Activated CD8-positive, alpha-beta T cell treated with anti-CD3 and anti-CD28 coated beads, Interleukin-2, amount 10 ng/mL, durations not matched to agents 7 days and 5 days (primary cell): ENCODE data around the gene P4HB. TPM values are rescaled to one million over a fixed set of nuclear protein-coding genes. Genes with fewer than 3 reads are reported as not detected.

Source experiments
- ATAC-seq: fragments of 150-1000 bp; cut with Tn5 transposase; one replicate; pipeline ENCODE4 v1.10.0; 2021; ENCODE audit warnings: moderate library complexity
- CTCF ChIA-PET: fragments of 350-600 bp; sonication (Branson Sonifier 250); formaldehyde crosslinking; loops from one replicate; lab custom pipeline; 2021; ENCODE audit warnings: antibody characterized with exemption; lab: Charles Lee
- POLR2A ChIA-PET: fragments of 350-600 bp; sonication (Branson Sonifier 250); formaldehyde crosslinking; loops from one replicate; lab custom pipeline; 2021; ENCODE audit warnings: antibody characterized with exemption; lab: Charles Lee
- DNase-seq: peaks from one replicate; pipeline ENCODE4 v3.0.0-alpha.2; 2020
- H3K27ac Mint-ChIP-seq: one replicate; pipeline ENCODE4 v1.8.0; 2021; ENCODE audit warnings: mild to moderate bottlenecking, mixed read lengths
- H3K27me3 Mint-ChIP-seq: one replicate; pipeline ENCODE4 v1.8.0; 2021; ENCODE audit warnings: low read depth, mixed read lengths
- H3K36me3 Mint-ChIP-seq: one replicate; pipeline ENCODE4 v1.8.0; 2021; ENCODE audit warnings: low read depth, mixed read lengths
- H3K4me1 Mint-ChIP-seq: one replicate; pipeline ENCODE4 v1.8.0; 2021; ENCODE audit warnings: low read depth, mixed read lengths
- H3K4me3 Mint-ChIP-seq: one replicate; pipeline ENCODE4 v1.8.0; 2021; ENCODE audit warnings: mild to moderate bottlenecking, mixed read lengths
- H3K9me3 Mint-ChIP-seq: one replicate; pipeline ENCODE4 v1.8.0; 2022; ENCODE audit warnings: mixed read lengths; ENCODE audit not compliant: insufficient read depth
- total RNA-seq, 2 experiments: library from RNA; stranded (reverse); gene quantifications; one replicate each; pipeline ENCODE4 v1.2.3, GENCODE V29; 2021

P4HB gene
- total RNA-seq, 2 experiments from 2014 or later = 474 to 498 TPM

GRCh38 chr17:81851423-81851822, 8.9 kb downstream of the P4HB start:
- H3K4me3 Mint-ChIP-seq = no peak overlapping the region
- H3K27ac Mint-ChIP-seq = no peak overlapping the region
- POLR2A ChIA-PET = interaction anchor here (1.6 kb wide), 1 partner anchor 12 kb away, joined by 4 read pairs; no protein-coding TSS in a partner anchor
- H3K27me3 Mint-ChIP-seq = no peaks in the 10 kb centered on the region
- H3K9me3 Mint-ChIP-seq = no peaks in the 10 kb centered on the region
- no peak for ATAC-seq
- H3K36me3 Mint-ChIP-seq = peaks cover 56% of the 10 kb centered on the region
- peaks cover 11% of the 10 kb centered on the region for H3K4me1 Mint-ChIP-seq
- CTCF ChIA-PET = no interaction called here
- DNase-seq = no peak

- Mint-ChIP-seq H3K9me3 (no peaks in the 10 kb centered on the region), H3K27me3 (no peaks in the 10 kb centered on the region), H3K4me3 (no peak overlapping the region), H3K27ac (no peak overlapping the region), H3K36me3 (peaks cover 60% of the 10 kb centered on the region), H3K4me1 (peaks cover 2% of the 10 kb centered on the region)
- DNase-seq = no peak
- POLR2A ChIA-PET = no interaction called here
- CTCF ChIA-PET = no interaction called here
- no peak for ATAC-seq
Measured at GRCh38 chr17:81849457-81849856, 10.9 kb downstream of the P4HB start.

DNA sequence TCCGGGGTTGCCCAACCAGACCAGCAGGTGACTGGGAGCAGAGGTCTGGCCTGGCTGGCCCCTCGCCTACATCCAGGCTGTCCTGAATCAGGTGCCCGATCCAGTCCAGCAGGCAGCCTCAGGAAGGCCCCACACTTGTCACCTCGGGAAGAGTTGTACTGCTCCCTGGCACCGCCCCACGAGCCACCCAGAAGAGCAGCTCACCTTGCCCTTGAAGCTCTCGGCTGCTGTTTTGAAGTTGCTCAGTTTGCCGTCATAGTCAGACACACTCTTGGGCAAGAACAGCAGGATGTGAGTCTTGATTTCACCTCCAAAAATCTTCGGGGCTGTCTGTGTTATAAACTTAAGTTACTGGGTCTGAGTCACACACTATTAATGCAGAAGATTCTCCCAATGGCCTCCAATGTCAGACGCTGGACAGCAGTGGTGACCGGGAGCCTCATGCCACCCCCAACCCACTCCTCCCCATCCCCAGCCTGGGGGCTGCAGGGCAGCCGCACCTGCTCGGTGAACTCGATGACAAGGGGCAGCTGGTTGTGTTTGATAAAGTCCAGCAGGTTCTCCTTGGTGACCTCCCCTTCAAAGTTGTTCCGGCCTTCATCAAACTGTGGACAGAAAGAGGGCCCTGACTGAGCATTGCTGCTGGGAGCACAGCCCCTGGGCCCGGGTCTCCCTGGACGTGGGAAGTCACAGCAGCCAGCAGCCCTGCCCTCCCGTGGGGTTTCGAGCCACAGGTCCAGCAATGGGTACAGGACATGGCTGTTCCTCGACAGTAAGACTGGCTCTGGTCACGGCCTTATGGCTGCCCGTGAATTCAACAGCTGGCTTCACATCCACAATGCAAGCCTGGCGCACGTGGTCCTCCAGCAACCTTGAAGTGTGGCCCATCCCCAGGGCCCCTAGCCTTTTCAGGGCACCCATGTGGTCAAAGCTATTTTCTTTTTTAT, 13.3 kb downstream of the P4HB start:
- DNase-seq = no peak
- Mint-ChIP-seq H3K27ac (no peak overlapping the region), H3K36me3 (peaks cover 54% of the 10 kb centered on the region), H3K9me3 (no peaks in the 10 kb centered on the region), H3K4me3 (no peak overlapping the region), H3K27me3 (no peaks in the 10 kb centered on the region), H3K4me1 (no peaks in the 10 kb centered on the region)
- ChIA-PET CTCF (no interaction called here), POLR2A (interaction anchor here (0.9 kb wide), 1 partner anchor 12 kb away, joined by 3 read pairs; no protein-coding TSS in a partner anchor)
- ATAC-seq = no peak

DNA sequence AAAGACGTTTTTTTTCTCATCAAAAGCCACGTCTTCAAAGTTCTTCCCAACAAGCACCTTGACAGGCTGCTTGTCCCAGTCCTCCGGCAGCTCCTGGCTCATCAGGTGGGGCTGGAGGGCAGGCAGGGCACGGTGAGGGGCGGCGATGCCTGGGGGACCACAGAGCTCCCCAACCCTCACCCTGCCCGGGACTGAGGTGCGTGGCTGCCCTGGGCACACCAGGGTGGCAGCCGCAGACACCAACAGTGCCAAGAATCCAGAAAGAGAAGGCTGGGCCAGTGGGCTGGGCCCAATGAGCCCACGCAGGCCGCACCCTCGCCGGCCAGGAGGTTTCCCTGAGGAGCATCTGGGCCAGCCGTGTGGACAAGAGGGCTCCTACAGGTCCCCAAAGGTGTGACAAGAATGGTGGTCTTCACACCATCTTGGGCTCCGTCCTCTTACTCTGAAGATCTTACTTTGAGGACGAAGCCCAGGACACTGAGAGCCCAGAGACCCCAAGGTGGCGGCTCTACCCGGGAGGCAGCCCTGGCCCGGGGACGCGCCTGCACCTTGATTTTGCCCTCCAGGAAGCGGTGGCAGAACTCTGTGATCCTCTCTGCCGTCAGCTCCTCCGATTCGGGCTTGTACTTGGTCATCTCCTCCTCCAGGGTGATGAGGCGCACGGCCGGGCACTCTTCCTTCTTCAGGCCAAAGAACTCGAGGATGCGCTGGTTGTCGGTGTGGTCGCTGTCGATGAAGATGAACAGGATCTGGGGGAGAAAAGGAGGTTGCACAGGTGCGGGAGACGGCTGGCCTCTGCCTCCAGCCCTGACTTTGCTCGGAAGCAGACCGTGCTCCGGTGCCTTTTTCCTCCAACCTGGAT, 14.2 kb downstream of the P4HB start:
- Mint-ChIP-seq H3K27ac (no peak overlapping the region), H3K36me3 (peaks cover 45% of the 10 kb centered on the region), H3K4me1 (no peaks in the 10 kb centered on the region), H3K27me3 (no peaks in the 10 kb centered on the region), H3K4me3 (no peak overlapping the region), H3K9me3 (no peaks in the 10 kb centered on the region)
- POLR2A ChIA-PET = no interaction called here
- no peak for DNase-seq
- no peak for ATAC-seq
- CTCF ChIA-PET = no interaction called here

DNA sequence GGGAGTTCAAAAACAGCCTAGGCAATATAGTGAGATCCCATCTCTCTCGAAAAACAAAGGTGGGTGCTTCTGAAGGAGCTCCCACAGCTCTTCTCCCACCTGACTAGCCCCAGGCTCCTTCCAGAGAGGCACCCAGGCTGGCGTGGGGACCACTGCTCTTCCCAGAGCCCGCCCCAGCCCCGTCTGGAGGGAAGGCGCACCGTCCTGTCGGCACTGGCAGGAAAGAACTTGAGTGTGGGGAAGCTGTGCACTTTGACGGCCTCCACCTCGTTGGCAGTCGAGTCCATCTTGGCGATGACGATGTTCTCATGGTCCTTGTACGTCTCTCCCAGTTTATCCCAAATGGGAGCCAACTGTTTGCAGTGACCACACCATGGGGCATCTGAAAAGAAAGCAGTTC, 15.0 kb downstream of the P4HB start:
- ATAC-seq (no peak), DNase-seq (no peak)
- Mint-ChIP-seq H3K27ac (no peak overlapping the region), H3K27me3 (no peaks in the 10 kb centered on the region), H3K36me3 (peaks cover 44% of the 10 kb centered on the region), H3K4me3 (no peak overlapping the region), H3K4me1 (no peaks in the 10 kb centered on the region), H3K9me3 (no peaks in the 10 kb centered on the region)
- POLR2A ChIA-PET = no interaction called here
- CTCF ChIA-PET = no interaction called here

GRCh38 chr17:81844887-81845286, 15.4 kb downstream of the P4HB start:
- DNase-seq (no peak), ATAC-seq (no peak)
- peaks cover 44% of the 10 kb centered on the region for H3K36me3 Mint-ChIP-seq
- H3K4me1 Mint-ChIP-seq = no peaks in the 10 kb centered on the region
- H3K27ac Mint-ChIP-seq = no peak overlapping the region
- H3K27me3 Mint-ChIP-seq = no peaks in the 10 kb centered on the region
- H3K9me3 Mint-ChIP-seq = no peaks in the 10 kb centered on the region
- CTCF ChIA-PET = no interaction called here
- POLR2A ChIA-PET = no interaction called here
- H3K4me3 Mint-ChIP-seq = no peak overlapping the region

DNA sequence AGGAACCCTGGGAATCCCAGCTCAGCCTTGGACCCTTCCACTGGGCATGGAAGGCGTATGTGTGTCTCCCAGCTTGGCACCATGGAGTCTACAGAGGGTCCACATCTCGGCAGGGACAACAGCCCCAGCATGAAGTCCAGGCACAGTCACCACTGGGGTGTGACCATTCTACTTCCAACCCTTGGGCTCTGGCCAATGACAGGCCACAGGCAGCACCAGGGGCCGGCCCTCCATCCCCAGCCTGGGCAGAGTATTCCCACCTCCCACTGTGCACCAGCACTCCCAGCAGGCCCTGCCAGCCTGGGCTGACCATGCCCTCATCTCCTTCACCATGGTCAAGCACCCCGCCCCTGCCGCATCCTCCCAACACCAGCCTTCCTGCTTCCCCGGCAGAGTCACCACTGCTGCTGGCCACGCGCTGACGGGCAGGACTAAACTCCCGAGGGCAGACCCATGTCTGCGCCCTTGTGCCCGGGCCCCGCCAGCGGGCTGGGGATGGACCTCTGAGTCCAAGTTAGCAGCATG, 15.9 kb downstream of the P4HB start:
- ChIA-PET POLR2A (no interaction called here), CTCF (no interaction called here)
- DNase-seq (no peak), ATAC-seq (peak; percentile 5)
- H3K9me3 Mint-ChIP-seq = no peaks in the 10 kb centered on the region
- H3K4me3 Mint-ChIP-seq = no peak overlapping the region
- no peaks in the 10 kb centered on the region for H3K4me1 Mint-ChIP-seq
- peaks cover 44% of the 10 kb centered on the region for H3K36me3 Mint-ChIP-seq
- H3K27ac Mint-ChIP-seq = no peak overlapping the region
- H3K27me3 Mint-ChIP-seq = no peaks in the 10 kb centered on the region

- peaks cover 41% of the 10 kb centered on the region for H3K36me3 Mint-ChIP-seq
- POLR2A ChIA-PET = no interaction called here
- no peak for ATAC-seq
Measured at GRCh38 chr17:81843713-81844326, 16.5 kb downstream of the P4HB start.

DNA sequence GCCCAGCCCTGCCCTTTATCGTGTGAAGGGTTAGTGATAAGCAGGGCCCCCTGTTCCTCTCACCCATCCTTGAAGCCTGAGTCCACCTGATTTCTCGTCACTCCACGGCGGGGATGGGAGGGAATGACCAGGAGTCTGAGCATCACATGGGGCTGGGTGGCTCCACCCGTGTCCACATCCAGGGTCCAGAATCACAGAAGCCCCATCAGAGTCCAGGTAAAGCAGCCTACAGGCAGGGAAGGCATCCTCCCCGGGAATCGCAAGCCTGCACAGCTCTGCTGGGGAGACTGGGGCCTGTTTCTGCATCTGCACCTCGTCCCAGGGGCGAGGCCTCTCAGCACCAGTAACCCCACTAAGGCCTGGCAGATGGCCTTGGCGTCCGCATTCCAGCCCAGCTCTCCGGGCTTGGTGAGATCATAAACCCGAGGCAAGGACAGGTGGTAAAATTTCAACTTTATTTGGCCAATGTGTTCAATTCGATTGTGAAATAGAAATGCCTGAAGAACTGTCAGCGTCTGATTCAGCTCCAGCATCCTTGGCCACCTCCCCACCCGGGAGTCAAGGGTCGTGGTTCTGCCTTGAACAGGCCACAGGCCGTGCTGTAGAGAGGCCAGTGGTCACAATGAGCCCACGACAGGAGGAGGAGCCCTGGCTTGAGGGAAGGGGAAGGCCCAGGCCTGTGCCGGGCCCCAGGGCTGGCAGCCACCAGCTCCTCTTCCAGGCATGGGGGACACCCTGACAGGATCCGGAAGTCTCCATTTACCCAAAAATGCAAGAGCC, 17.4 kb downstream of the P4HB start:
- no peak for ATAC-seq
- H3K9me3 Mint-ChIP-seq = no peaks in the 10 kb centered on the region
- CTCF ChIA-PET = no interaction called here
- H3K36me3 Mint-ChIP-seq = peaks cover 39% of the 10 kb centered on the region
- no peak overlapping the region for H3K4me3 Mint-ChIP-seq
- H3K4me1 Mint-ChIP-seq = no peaks in the 10 kb centered on the region
- H3K27me3 Mint-ChIP-seq = no peaks in the 10 kb centered on the region
- no peak for DNase-seq
- POLR2A ChIA-PET = interaction anchor here (0.9 kb wide), 1 partner anchor 9 kb away, joined by 4 read pairs; no protein-coding TSS in a partner anchor
- no peak overlapping the region for H3K27ac Mint-ChIP-seq

More at GRCh38 chr17:81843713-81844326, 16.5 kb downstream of the P4HB start:
- no peak for DNase-seq
- H3K27me3 Mint-ChIP-seq = no peaks in the 10 kb centered on the region
- CTCF ChIA-PET = no interaction called here
- H3K9me3 Mint-ChIP-seq = no peaks in the 10 kb centered on the region
- H3K27ac Mint-ChIP-seq = no peak overlapping the region
- H3K4me1 Mint-ChIP-seq = no peaks in the 10 kb centered on the region
- H3K4me3 Mint-ChIP-seq = no peak overlapping the region

GRCh38 chr17:81842378-81842724, 18.0 kb downstream of the P4HB start:
- ChIA-PET CTCF (no interaction called here), POLR2A (interaction anchor here (0.9 to 1.0 kb wide), 2 partner anchors 10 to 106 kb away, joined by 4 to 5 read pairs; no protein-coding TSS in a partner anchor)

GRCh38 chr17:81841866-81842265, 18.5 kb downstream of the P4HB start:
- no peak for DNase-seq
- no peaks in the 10 kb centered on the region for H3K27me3 Mint-ChIP-seq
- H3K9me3 Mint-ChIP-seq = no peaks in the 10 kb centered on the region
- no peak for ATAC-seq
- no peaks in the 10 kb centered on the region for H3K4me1 Mint-ChIP-seq
- ChIA-PET POLR2A (interaction anchor here (1.0 kb wide), 1 partner anchor 106 kb away, joined by 5 read pairs; no protein-coding TSS in a partner anchor), CTCF (no interaction called here)
- no peak overlapping the region for H3K27ac Mint-ChIP-seq
- no peak overlapping the region for H3K4me3 Mint-ChIP-seq
- peaks cover 33% of the 10 kb centered on the region for H3K36me3 Mint-ChIP-seq

More at GRCh38 chr17:81842378-81842724, 18.0 kb downstream of the P4HB start:
- H3K4me3 Mint-ChIP-seq = no peak overlapping the region
- DNase-seq (no peak), ATAC-seq (no peak)
- no peaks in the 10 kb centered on the region for H3K27me3 Mint-ChIP-seq
- no peak overlapping the region for H3K27ac Mint-ChIP-seq
- H3K36me3 Mint-ChIP-seq = peaks cover 38% of the 10 kb centered on the region
- H3K9me3 Mint-ChIP-seq = no peaks in the 10 kb centered on the region
- no peaks in the 10 kb centered on the region for H3K4me1 Mint-ChIP-seq
